T-helper 2 cell treated with Interferon-gamma antibody and Interleukin-4, amounts not matched to agents 5 μg/mL and 100 μg/mL, for 36 hours (primary cell): ENCODE results near the gene LRRC15.

Experiments used
- DNase-seq: peaks from one replicate; pipeline ENCODE4 v3.0.0; 2021; ENCODE audit warnings: low spot score
- H3K27ac Mint-ChIP-seq: one replicate; pipeline ENCODE4 v1.8.0; 2021; ENCODE audit warnings: mild to moderate bottlenecking, mixed read lengths
- H3K27me3 Mint-ChIP-seq: one replicate; pipeline ENCODE4 v1.8.0; 2021; ENCODE audit warnings: low read depth, mixed read lengths
- H3K36me3 Mint-ChIP-seq: one replicate; pipeline ENCODE4 v1.8.0; 2021; ENCODE audit warnings: low read depth, mixed read lengths
- H3K4me1 Mint-ChIP-seq: one replicate; pipeline ENCODE4 v1.8.0; 2021; ENCODE audit warnings: low read depth, mixed read lengths
- H3K4me3 Mint-ChIP-seq: one replicate; pipeline ENCODE4 v1.8.0; 2022; ENCODE audit warnings: mild to moderate bottlenecking, moderate library complexity, mixed read lengths
- H3K9me3 Mint-ChIP-seq: one replicate; pipeline ENCODE4 v1.8.0; 2021; ENCODE audit warnings: mixed read lengths

LRRC15 gene

DNA sequence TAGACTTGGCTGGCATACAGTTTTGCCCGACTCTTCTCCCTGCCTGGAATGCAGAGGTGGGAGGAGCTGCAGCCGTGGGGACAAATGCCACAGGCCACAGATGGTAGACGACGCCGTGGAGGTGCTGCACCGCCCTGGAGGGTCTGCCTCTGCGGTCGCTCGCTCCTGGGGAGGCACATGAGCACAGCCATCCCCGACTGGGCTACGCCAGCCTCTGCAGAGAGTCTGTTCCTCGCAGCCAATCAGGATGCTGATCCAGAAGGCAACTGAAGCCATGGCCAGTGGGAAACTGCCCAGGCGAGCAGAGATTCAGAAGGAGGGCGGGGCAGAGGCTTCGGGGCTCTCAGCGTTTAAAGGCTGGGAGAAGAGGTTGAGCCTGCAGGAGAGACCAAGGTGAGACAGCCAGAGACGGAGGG is 11.9 kb upstream of the LRRC15 start:
- H3K4me3 Mint-ChIP-seq = no peak overlapping the region
- H3K9me3 Mint-ChIP-seq = no peaks in the 10 kb centered on the region
- no peak overlapping the region for H3K27ac Mint-ChIP-seq
- H3K27me3 Mint-ChIP-seq = peaks cover 14% of the 10 kb centered on the region
- H3K4me1 Mint-ChIP-seq = no peaks in the 10 kb centered on the region
- H3K36me3 Mint-ChIP-seq = no peaks in the 10 kb centered on the region
- DNase-seq = no peak

DNA sequence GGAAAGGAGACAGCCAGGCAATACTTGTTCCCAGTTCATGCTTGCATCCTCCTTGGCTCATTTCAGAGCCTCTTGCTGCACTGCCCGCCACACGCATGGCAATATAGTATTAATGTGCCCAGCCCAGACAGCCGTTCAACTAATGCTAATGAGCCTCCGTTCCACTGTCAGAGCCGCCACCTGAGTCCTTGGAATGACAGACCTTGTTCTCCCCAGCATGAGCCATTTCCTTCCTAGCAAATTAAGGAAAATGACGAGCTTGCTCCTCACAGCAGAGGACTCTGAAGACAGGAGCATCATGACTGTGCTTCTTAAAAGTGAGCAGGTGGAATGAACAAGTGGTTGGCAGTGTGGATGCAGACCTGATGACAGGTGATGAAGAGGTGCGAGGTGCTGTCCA is 10.8 kb upstream of the LRRC15 start:
- Mint-ChIP-seq H3K27me3 (peaks cover 15% of the 10 kb centered on the region), H3K4me1 (no peaks in the 10 kb centered on the region), H3K36me3 (no peaks in the 10 kb centered on the region)

DNA sequence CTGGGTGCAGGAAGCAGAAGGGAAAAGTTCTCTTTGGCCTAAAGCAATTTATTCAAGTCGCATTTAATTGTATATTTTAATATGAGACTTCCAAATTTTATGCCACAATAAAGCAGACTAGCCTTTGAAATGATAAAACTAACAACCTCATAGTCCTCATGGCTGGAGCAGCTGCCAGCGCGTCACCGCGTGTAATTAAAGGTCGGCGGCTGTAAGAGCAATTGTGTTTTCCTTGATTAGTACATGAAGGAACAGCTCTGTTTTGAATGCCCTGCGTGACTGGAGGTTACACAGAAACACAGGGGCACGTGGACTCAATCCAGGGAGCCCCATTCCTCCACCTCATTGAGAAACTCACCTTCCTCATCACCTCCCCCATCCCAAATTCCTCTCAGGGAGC is 10.1 kb upstream of the LRRC15 start:
- H3K4me1 Mint-ChIP-seq = no peaks in the 10 kb centered on the region
- H3K9me3 Mint-ChIP-seq = no peaks in the 10 kb centered on the region
- H3K27ac Mint-ChIP-seq = no peak overlapping the region
- H3K27me3 Mint-ChIP-seq = peaks cover 15% of the 10 kb centered on the region
- no peak overlapping the region for H3K4me3 Mint-ChIP-seq
- no peaks in the 10 kb centered on the region for H3K36me3 Mint-ChIP-seq
- DNase-seq = no peak

More for the DNA sequence above, 10.8 kb upstream of the LRRC15 start:
- Mint-ChIP-seq H3K4me3 (no peak overlapping the region), H3K9me3 (no peaks in the 10 kb centered on the region), H3K27ac (no peak overlapping the region)
- DNase-seq = no peak

DNA sequence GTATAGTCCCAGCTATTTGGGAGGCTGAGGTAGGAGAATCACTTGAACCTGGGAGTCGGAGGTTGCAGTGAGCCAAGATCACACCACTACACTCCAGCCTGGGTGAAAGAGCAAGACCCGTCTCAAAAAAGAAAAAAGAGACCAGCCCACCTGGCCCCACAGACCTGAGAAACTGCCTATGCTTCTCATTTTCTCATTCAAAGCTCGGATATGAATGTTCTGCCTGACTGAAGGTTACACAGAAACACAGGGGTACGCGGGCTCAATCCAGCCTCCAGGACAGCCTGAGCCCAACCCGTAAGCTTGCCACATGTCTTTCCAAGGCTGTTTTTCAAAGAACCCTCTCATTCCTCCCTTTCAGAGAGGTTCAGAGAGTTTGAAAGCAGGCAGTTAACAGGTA is 9.7 kb upstream of the LRRC15 start:
- Mint-ChIP-seq H3K9me3 (no peaks in the 10 kb centered on the region), H3K36me3 (no peaks in the 10 kb centered on the region), H3K4me3 (no peak overlapping the region), H3K27ac (no peak overlapping the region), H3K4me1 (no peaks in the 10 kb centered on the region), H3K27me3 (peaks cover 15% of the 10 kb centered on the region)
- no peak for DNase-seq

DNA sequence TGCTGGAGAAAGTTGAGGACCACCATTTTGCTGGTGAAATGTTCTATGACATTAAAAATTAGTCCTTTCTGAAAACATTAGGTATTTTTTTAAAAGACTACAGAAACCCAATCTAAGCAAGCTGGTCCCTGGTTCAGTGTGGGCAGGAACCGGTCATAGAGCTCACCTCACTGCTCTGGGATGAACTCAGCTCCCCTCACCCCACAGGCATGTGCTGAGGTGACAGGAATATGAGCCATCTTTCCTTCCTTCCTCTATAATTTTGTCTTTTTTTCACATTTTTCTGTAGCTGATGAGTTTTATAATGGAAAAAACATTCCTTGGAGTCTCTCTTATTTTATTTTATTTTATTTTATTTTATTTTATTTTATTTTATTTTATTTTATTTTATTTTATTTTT is 8.2 kb upstream of the LRRC15 start:
- peaks cover 15% of the 10 kb centered on the region for H3K27me3 Mint-ChIP-seq
- no peak overlapping the region for H3K27ac Mint-ChIP-seq
- no peaks in the 10 kb centered on the region for H3K9me3 Mint-ChIP-seq
- no peaks in the 10 kb centered on the region for H3K4me1 Mint-ChIP-seq
- H3K4me3 Mint-ChIP-seq = no peak overlapping the region
- no peak for DNase-seq
- H3K36me3 Mint-ChIP-seq = no peaks in the 10 kb centered on the region

DNA sequence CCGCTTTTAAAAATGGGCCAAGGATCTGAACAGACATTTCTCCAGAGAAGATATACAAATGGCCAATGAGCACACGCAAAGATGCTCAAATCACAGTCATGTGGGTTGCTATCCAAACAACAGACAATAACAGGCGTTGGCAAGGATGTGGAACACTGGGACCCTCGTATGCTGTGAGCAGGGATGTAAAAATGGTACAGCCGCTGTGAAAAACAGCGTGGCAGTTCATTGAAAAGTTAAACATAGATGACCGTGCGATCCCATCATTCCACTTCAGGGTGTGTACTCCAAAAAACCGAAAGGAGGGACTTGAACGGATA is 6.7 kb upstream of the LRRC15 start:
- Mint-ChIP-seq H3K27me3 (peaks cover 15% of the 10 kb centered on the region), H3K4me1 (no peaks in the 10 kb centered on the region), H3K27ac (no peak overlapping the region), H3K36me3 (no peaks in the 10 kb centered on the region), H3K4me3 (no peak overlapping the region), H3K9me3 (no peaks in the 10 kb centered on the region)
- DNase-seq = no peak

DNA sequence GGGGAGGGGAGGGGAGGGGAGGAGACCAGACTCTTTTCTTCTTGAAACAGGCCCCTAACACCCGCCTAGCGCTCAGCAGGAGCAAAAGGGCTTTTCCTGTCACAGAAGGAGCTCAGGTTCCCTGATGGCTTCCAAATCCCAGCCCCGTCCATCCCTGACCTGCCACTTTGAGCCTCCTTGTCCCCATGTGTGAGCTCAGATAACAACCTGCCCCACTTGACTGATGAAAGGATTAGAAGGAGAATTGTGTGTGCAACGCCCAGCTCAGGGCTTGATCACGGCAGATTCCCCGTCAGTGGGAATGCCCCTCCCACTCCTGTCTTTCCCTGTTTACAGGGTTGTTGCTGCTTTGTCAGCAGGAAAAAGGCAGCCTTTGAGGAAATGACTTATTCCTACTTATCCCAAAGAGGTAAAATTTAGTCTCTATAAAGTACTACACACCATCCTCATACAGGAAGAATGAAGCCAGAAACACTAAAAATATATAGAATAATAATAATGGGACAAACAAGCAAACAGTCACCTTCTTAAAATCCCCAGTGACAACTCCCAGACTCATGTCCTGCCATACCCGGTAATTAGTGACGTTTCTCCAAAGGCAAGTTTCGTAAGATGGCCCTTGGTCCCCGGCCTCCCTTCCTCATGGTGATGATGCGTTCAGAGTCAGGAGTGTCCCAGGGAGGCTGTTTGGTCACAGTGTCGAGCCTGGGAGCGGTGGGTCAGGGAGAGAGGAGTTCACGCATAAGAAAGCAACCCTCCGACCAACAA is 6.1 kb upstream of the LRRC15 start:
- Mint-ChIP-seq H3K36me3 (no peaks in the 10 kb centered on the region), H3K27me3 (peaks cover 18% of the 10 kb centered on the region), H3K9me3 (no peaks in the 10 kb centered on the region), H3K27ac (no peak overlapping the region), H3K4me1 (no peaks in the 10 kb centered on the region), H3K4me3 (no peak overlapping the region)
- no peak for DNase-seq

DNA sequence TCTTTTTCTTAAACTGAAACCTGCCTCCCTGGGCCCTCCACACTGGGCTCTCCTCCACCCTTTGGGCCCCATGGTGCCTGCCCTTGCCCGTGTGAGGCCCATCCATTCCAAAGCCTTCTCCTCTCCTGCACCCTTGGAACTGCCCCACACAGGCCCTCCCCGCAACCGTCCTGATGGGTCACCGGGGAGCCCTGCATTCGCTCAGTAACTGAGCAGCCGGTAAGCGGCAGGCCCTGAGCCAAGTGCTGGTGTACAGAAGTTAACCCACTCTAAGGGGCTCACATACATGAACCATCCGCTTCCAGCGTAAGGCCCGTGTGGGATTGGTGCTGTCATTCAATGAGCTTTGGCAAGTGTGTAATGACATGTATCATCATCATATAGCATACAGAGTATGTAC is 5.4 kb upstream of the LRRC15 start:
- no peak overlapping the region for H3K4me3 Mint-ChIP-seq

DNA sequence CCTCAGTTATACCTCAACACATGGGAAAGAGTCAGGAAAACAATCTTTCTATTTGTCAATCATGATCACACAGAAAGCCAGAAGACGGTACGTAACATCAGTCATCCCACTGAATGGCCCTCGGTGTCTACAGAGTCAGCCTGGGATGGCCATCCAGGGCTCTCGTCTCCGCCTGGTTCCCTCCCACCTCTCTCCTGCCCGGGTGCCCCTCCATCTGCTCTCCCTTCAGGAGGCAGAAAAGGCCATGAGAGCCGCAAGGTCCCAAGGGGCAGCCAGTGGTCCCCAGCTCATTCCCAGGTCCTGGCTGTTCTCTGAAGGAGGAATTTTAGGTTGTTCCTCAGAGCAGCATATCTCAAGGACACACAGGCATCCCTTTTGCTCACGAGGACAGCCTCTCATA is 4.4 kb upstream of the LRRC15 start:
- H3K27me3 Mint-ChIP-seq = peaks cover 29% of the 10 kb centered on the region
- no peak overlapping the region for H3K4me3 Mint-ChIP-seq
- no peaks in the 10 kb centered on the region for H3K9me3 Mint-ChIP-seq
- no peak for DNase-seq
- H3K4me1 Mint-ChIP-seq = no peaks in the 10 kb centered on the region
- H3K36me3 Mint-ChIP-seq = no peaks in the 10 kb centered on the region
- H3K27ac Mint-ChIP-seq = no peak overlapping the region

More for the DNA sequence above, 5.4 kb upstream of the LRRC15 start:
- DNase-seq = no peak
- Mint-ChIP-seq H3K9me3 (no peaks in the 10 kb centered on the region), H3K36me3 (no peaks in the 10 kb centered on the region), H3K27me3 (peaks cover 21% of the 10 kb centered on the region), H3K4me1 (no peaks in the 10 kb centered on the region), H3K27ac (no peak overlapping the region)

DNA sequence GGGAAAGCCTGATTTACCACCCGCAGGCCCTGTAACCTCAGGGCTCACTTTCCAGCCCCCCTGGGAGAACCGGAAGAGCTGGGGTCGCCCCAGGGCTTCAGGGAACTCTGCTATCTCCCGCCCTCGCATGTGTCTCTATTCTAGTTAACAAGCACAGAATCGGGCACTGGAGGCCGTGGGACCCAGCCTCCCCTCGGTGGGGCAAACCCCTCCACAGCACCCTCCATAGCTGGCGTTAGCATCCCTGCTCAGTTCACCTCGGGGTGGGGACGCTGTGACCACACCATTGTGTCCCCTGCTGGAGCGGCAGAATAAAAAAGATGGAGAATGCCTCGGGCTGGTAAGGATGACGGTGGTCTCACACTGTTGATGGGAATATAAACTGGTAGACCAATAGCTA is 3.5 kb upstream of the LRRC15 start:
- Mint-ChIP-seq H3K36me3 (no peaks in the 10 kb centered on the region), H3K4me3 (no peak overlapping the region), H3K27me3 (peaks cover 34% of the 10 kb centered on the region), H3K9me3 (no peaks in the 10 kb centered on the region), H3K4me1 (no peaks in the 10 kb centered on the region), H3K27ac (no peak overlapping the region)
- DNase-seq = no peak

DNA sequence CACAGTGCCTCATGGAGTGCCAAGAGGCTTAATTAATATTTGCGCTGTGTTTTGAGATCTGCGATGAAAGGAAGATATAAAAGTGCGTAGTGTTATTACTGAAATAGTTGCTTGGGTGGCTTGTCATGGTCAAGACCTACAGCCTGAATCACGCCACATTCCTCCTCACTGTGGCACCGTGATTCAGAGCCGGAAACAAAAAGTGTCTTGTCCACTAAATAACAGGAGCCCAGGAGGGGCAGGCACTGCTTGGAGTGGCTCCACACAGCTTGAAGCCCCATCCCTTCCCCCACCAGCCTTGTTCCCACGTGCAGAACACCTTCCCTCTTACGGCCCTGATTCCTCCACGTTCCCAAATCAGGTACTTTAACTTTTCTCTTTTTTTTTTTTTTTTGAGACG is 1.2 kb upstream of the LRRC15 start:
- Mint-ChIP-seq H3K36me3 (no peaks in the 10 kb centered on the region), H3K27ac (no peak overlapping the region), H3K9me3 (no peaks in the 10 kb centered on the region), H3K4me3 (no peak overlapping the region), H3K27me3 (peaks cover 28% of the 10 kb centered on the region), H3K4me1 (no peaks in the 10 kb centered on the region)
- no peak for DNase-seq

DNA sequence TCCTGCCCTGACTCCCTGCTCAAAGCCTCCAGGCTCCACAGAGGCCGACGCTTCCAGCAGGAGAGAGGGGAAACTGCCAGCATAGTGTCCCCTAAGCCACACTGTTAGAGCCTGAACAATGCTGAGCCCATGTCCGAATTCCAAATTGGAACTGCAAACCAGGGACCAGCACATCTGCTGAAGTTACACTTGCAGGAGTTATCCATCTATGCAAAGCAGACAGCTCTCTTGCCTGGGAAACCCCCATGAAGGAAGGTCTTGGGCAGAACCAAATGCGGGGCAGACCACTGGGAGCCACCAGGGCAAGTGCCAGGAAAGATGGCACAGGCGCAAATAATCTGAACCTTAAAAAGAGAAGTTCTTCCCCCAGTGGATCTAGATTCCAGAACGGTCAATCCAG is 625 bp downstream of the LRRC15 start:
- H3K4me1 Mint-ChIP-seq = no peaks in the 10 kb centered on the region
- H3K9me3 Mint-ChIP-seq = no peaks in the 10 kb centered on the region
- no peak for DNase-seq
- H3K4me3 Mint-ChIP-seq = no peak overlapping the region
- H3K36me3 Mint-ChIP-seq = no peaks in the 10 kb centered on the region
- H3K27me3 Mint-ChIP-seq = peaks cover 28% of the 10 kb centered on the region
- H3K27ac Mint-ChIP-seq = no peak overlapping the region

DNA sequence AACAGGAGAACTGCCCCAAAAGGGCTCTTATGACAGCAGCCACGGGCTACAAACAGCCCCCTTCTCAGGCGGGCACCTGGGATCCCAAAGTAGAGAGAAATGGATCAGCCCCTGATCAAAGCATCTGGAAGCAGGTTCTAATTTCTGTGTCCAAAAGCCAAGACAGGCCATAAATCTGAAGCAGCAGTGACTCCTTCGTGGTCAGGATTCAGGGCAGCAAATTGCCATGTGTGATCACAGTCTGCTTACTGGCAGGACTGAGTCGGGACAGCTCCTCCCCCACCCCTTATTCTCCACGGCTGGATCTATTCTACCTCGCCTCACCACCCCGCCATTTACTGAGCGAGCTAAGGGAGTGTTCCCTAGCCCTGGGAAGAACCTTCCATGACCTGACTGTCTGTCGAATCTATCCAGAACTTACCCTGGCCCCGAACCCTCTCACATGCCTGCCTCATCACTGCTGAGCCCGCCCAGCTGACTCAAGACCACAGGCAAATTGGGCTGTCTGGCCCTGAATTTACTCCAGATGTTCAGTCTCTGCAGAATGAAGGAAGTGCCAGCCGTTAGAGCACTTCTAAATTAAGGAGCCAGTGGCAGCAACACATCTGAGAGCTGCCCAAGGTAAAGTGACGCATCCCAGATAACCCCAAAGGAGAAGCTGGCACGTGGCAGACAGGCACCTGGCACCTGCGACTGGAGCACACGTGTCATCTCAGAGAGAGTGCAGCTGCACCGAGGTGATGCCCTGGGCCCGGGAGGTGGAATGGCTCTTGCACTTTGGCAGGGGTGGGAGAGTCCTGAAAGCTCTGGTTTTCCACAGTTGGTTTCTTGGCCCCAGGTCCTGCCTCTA is 1.3 kb downstream of the LRRC15 start:
- Mint-ChIP-seq H3K4me3 (no peak overlapping the region), H3K36me3 (no peaks in the 10 kb centered on the region), H3K4me1 (no peaks in the 10 kb centered on the region), H3K9me3 (no peaks in the 10 kb centered on the region), H3K27ac (no peak overlapping the region), H3K27me3 (peaks cover 28% of the 10 kb centered on the region)
- DNase-seq = no peak

DNA sequence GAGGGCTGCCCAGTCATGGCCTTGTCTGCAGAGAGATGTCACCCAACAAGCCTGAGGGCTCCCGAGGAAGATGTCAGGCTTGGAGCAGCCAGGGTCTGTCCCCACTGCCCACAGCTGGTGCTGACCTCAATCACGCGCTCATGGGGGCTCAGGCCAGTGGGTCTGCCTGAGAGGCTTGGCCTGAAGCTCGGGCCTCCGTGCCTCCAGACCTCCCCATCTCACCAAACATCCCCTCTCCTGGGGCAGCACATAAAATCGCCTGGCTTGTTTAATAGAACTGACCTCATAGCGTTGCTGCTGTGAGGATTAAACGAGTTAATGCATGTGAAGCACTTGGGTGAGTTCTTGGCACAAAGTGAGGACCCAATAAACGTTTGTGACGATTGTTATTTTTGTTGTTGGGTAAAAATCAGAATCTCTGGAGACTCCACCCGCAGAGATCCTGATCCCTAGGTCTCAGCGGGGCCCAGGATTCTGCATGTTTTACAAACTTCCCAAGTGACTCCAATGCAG is 3.5 kb downstream of the LRRC15 start:
- no peak for DNase-seq
- Mint-ChIP-seq H3K4me3 (no peak overlapping the region), H3K4me1 (no peaks in the 10 kb centered on the region), H3K27ac (no peak overlapping the region), H3K9me3 (no peaks in the 10 kb centered on the region), H3K27me3 (peaks cover 24% of the 10 kb centered on the region), H3K36me3 (no peaks in the 10 kb centered on the region)
